HepG2 (cell line): ENCODE results near the gene AKT2. TPM values are rescaled to one million over a fixed set of nuclear protein-coding genes. Genes with fewer than 3 reads are reported as not detected.

Experiments used
- ESRRA ChIP-seq: sonication (generic); formaldehyde crosslinking; IDR thresholded peaks from 2 replicates; pipeline ENCODE4 v1.5.1; 2020; ENCODE audit warnings: mild to moderate bottlenecking, low read depth, missing genetic modification reagents
- HNF4A ChIP-seq: sonication (generic); formaldehyde crosslinking; IDR thresholded peaks from 2 replicates; pipeline ENCODE4 v1.4.0; 2020; ENCODE audit warnings: missing genetic modification reagents
- HNRNPUL1 ChIP-seq: fragments of 200-400 bp; formaldehyde crosslinking; IDR thresholded peaks from 2 replicates; pipeline ENCODE4 v1.6.1; 2017; ENCODE audit warnings: low read depth, mild to moderate bottlenecking, low read length, moderate library complexity
- KAT7 ChIP-seq: IDR thresholded peaks from 2 replicates; pipeline ENCODE4 v1.6.1; 2018; ENCODE audit warnings: borderline replicate concordance, missing compliant biosample characterization
- MEF2D ChIP-seq: sonication (generic); formaldehyde crosslinking; IDR thresholded peaks from 2 replicates; pipeline ENCODE4 v1.5.1; 2020; ENCODE audit warnings: mild to moderate bottlenecking, missing genetic modification reagents
- NFYC ChIP-seq: IDR thresholded peaks from 2 replicates; pipeline ENCODE4 v1.6.1; 2016; ENCODE audit warnings: missing genetic modification reagents, missing compliant biosample characterization
- STAT5B ChIP-seq: sonication (generic); formaldehyde crosslinking; IDR thresholded peaks from 2 replicates; pipeline ENCODE4 v1.4.0; 2020; ENCODE audit warnings: missing genetic modification reagents
- TBX2 ChIP-seq: sonication (generic); formaldehyde crosslinking; IDR thresholded peaks from 2 replicates; pipeline ENCODE4 v1.5.0; 2020; ENCODE audit warnings: missing genetic modification reagents, mild to moderate bottlenecking, borderline replicate concordance
- XBP1 ChIP-seq: sonication (generic); formaldehyde crosslinking; IDR thresholded peaks from 2 replicates; pipeline ENCODE4 v1.5.0; 2020; ENCODE audit warnings: missing genetic modification reagents
- ZMYM3 ChIP-seq: sonication (generic); formaldehyde crosslinking; IDR thresholded peaks from 2 replicates; pipeline ENCODE4 v1.5.1; 2020; ENCODE audit warnings: mild to moderate bottlenecking, missing genetic modification reagents
- ZNF260 ChIP-seq: sonication (generic); formaldehyde crosslinking; IDR thresholded peaks from 2 replicates; pipeline ENCODE4 v1.4.0; 2020; ENCODE audit warnings: missing genetic modification reagents, low read depth, mild to moderate bottlenecking, borderline replicate concordance
- ZNF263 ChIP-seq: sonication (generic); formaldehyde crosslinking; IDR thresholded peaks from 2 replicates; pipeline ENCODE4 v1.4.0; 2020; ENCODE audit warnings: missing genetic modification reagents
- polyA plus RNA-seq, 8 experiments: library from polyadenylated mRNA; depleted of rRNA in 3 of 8; stranded (reverse) in 7 of 8; unstranded in 1 of 8; fragments of >200 nt; fragmentation: Illumina TruSeq in 4 of 8; extraction: Trizol in 4 of 8; gene quantifications; 2 replicates each; pipeline versions ENCODE4 v1.2.1 to v1.2.3, GENCODE V29; 2011 to 2016; ENCODE audit warnings: low read depth in 4 of 8, missing spikeins in 1 of 8, mixed read lengths in 1 of 8; ENCODE audit not compliant: insufficient read depth in 1 of 8
- total RNA-seq, 5 experiments: library from RNA; depleted of rRNA; stranded (reverse); fragments of >200 nt; fragmentation: Illumina TruSeq; extraction: Trizol; gene quantifications; 2 replicates each; pipeline ENCODE4 v1.2.3, GENCODE V29; 2016; ENCODE audit warnings: low read depth in 1 of 5
- TF ChIP-seq, protein P1 (sequence below): IDR thresholded peaks from 2 replicates; pipeline ENCODE4 v1.4.0; 2020; ENCODE audit warnings: mild to moderate bottlenecking, missing genetic modification reagents
- TF ChIP-seq, protein P2 (sequence below): sonication (generic); formaldehyde crosslinking; IDR thresholded peaks from 2 replicates; pipeline ENCODE4 v1.9.0; 2021; ENCODE audit warnings: missing genetic modification reagents, borderline replicate concordance
- TF ChIP-seq, protein P3 (sequence below): IDR thresholded peaks from 2 replicates; pipeline ENCODE4 v1.6.1; 2018; ENCODE audit warnings: missing genetic modification reagents
- TF ChIP-seq, protein P4 (sequence below): sonication (generic); formaldehyde crosslinking; IDR thresholded peaks from 2 replicates; pipeline ENCODE4 v1.8.1; 2023; ENCODE audit warnings: missing genetic modification reagents, inconsistent platforms, borderline replicate concordance
- TF ChIP-seq, protein P5 (sequence below): IDR thresholded peaks from 2 replicates; pipeline ENCODE4 v1.6.1; 2016
- TF ChIP-seq, protein P6 (sequence below): sonication (generic); formaldehyde crosslinking; IDR thresholded peaks from 2 replicates; pipeline ENCODE4 v1.5.0; 2020; ENCODE audit warnings: mild to moderate bottlenecking, missing genetic modification reagents, borderline replicate concordance

The AKT2 gene
- total and polyA plus RNA-seq, 2 of the 13 experiments (the other 11 are each of a cell fraction or from before 2014, with no cell fraction given) = 82.1 to 173 TPM

DNA sequence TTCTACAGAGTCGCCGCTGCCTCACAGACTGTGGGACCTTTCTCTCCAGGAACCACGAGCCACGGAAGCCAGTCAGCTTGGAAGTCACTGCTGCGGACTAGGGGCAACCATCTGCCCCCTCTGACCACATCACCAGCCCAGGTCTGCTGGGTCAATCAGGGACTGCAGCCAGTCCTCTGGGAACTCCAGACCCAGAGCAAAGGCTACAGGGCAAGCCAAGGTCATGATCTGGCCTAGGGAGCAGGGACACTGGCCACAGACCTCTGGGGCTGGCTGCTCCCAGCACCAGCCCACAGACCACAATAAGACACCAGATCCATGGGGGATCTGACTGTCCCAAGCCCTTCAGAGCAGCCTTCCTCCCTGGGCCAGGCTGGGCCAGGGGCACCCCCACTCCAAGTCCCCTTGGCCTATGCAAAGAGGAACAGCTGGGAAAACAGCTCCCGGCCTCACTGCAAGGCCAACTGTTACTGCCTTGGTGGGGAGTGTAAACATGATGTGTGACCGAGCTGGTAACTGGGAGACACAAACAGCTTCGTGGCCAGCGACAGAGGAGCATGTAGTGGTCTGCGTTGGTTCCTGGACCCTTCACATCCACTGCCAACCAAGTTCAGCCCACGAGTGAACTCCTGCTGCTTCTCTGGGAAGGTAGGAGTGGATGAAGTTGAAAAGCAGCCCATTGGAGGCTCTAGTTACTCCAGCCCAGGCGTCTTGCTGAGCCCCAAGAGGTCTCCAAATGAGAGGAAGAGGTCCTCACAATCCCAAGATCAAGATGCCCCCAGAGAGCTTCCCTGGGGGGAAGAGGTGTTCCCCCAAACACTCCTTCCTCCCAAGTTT, 1.5 kb downstream of the AKT2 start (continued):
- TF ChIP-seq ZMYM3 (CRISPR knock-in tag) (no peak), ZNF260 (CRISPR knock-in tag) (no peak), ZNF263 (CRISPR knock-in tag) (peak; percentile 40; the same call in 1 of the 2 replicates), XBP1 (no peak), TBX2 (CRISPR knock-in tag) (peak; percentile 35; the same call in 1 of the 2 replicates), STAT5B (CRISPR knock-in tag) (no peak), NFYC (CRISPR knock-in tag) (no peak), MEF2D (CRISPR knock-in tag) (no peak), KAT7 (CRISPR knock-in tag) (no peak; the same call in 1 of the 2 replicates), HNRNPUL1 (no peak), ESRRA (peak; percentile 100), HNF4A (CRISPR knock-in tag) (peak; percentile 96)
- TF ChIP-seq, protein P1, sequence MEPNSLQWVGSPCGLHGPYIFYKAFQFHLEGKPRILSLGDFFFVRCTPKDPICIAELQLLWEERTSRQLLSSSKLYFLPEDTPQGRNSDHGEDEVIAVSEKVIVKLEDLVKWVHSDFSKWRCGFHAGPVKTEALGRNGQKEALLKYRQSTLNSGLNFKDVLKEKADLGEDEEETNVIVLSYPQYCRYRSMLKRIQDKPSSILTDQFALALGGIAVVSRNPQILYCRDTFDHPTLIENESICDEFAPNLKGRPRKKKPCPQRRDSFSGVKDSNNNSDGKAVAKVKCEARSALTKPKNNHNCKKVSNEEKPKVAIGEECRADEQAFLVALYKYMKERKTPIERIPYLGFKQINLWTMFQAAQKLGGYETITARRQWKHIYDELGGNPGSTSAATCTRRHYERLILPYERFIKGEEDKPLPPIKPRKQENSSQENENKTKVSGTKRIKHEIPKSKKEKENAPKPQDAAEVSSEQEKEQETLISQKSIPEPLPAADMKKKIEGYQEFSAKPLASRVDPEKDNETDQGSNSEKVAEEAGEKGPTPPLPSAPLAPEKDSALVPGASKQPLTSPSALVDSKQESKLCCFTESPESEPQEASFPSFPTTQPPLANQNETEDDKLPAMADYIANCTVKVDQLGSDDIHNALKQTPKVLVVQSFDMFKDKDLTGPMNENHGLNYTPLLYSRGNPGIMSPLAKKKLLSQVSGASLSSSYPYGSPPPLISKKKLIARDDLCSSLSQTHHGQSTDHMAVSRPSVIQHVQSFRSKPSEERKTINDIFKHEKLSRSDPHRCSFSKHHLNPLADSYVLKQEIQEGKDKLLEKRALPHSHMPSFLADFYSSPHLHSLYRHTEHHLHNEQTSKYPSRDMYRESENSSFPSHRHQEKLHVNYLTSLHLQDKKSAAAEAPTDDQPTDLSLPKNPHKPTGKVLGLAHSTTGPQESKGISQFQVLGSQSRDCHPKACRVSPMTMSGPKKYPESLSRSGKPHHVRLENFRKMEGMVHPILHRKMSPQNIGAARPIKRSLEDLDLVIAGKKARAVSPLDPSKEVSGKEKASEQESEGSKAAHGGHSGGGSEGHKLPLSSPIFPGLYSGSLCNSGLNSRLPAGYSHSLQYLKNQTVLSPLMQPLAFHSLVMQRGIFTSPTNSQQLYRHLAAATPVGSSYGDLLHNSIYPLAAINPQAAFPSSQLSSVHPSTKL (CRISPR knock-in tag) = peak; percentile 48; the same call in 1 of the 2 replicates
- TF ChIP-seq, protein P2, sequence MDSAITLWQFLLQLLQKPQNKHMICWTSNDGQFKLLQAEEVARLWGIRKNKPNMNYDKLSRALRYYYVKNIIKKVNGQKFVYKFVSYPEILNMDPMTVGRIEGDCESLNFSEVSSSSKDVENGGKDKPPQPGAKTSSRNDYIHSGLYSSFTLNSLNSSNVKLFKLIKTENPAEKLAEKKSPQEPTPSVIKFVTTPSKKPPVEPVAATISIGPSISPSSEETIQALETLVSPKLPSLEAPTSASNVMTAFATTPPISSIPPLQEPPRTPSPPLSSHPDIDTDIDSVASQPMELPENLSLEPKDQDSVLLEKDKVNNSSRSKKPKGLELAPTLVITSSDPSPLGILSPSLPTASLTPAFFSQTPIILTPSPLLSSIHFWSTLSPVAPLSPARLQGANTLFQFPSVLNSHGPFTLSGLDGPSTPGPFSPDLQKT = no peak
- TF ChIP-seq, protein P3, sequence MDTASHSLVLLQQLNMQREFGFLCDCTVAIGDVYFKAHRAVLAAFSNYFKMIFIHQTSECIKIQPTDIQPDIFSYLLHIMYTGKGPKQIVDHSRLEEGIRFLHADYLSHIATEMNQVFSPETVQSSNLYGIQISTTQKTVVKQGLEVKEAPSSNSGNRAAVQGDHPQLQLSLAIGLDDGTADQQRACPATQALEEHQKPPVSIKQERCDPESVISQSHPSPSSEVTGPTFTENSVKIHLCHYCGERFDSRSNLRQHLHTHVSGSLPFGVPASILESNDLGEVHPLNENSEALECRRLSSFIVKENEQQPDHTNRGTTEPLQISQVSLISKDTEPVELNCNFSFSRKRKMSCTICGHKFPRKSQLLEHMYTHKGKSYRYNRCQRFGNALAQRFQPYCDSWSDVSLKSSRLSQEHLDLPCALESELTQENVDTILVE (CRISPR knock-in tag) = no peak
- TF ChIP-seq, protein P4, sequence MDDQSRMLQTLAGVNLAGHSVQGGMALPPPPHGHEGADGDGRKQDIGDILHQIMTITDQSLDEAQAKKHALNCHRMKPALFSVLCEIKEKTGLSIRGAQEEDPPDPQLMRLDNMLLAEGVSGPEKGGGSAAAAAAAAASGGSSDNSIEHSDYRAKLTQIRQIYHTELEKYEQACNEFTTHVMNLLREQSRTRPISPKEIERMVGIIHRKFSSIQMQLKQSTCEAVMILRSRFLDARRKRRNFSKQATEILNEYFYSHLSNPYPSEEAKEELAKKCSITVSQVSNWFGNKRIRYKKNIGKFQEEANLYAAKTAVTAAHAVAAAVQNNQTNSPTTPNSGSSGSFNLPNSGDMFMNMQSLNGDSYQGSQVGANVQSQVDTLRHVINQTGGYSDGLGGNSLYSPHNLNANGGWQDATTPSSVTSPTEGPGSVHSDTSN (CRISPR knock-in tag) = no peak
- TF ChIP-seq, protein P5, sequence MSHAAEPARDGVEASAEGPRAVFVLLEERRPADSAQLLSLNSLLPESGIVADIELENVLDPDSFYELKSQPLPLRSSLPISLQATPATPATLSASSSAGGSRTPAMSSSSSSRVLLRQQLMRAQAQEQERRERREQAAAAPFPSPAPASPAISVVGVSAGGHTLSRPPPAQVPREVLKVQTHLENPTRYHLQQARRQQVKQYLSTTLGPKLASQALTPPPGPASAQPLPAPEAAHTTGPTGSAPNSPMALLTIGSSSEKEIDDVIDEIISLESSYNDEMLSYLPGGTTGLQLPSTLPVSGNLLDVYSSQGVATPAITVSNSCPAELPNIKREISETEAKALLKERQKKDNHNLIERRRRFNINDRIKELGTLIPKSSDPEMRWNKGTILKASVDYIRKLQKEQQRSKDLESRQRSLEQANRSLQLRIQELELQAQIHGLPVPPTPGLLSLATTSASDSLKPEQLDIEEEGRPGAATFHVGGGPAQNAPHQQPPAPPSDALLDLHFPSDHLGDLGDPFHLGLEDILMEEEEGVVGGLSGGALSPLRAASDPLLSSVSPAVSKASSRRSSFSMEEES (CRISPR knock-in tag) = no peak
- TF ChIP-seq, protein P6, sequence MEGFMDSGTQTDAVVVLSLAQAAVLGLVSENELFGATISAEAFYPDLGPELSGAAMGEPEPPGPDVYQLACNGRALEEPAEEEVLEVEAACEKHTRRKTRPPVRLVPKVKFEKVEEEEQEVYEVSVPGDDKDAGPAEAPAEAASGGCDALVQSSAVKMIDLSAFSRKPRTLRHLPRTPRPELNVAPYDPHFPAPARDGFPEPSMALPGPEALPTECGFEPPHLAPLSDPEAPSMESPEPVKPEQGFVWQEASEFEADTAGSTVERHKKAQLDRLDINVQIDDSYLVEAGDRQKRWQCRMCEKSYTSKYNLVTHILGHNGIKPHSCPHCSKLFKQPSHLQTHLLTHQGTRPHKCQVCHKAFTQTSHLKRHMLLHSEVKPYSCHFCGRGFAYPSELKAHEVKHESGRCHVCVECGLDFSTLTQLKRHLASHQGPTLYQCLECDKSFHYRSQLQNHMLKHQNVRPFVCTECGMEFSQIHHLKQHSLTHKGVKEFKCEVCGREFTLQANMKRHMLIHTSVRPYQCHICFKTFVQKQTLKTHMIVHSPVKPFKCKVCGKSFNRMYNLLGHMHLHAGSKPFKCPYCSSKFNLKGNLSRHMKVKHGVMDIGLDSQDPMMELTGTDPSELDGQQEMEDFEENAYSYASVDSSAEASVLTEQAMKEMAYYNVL (CRISPR knock-in tag) = no peak
